GM19043 (cell line): ENCODE measurements around the gene MTNR1A.

ENCODE experiments used
- ATAC-seq: cut with Tn5 transposase; IDR thresholded peaks from one replicate; pipeline ENCODE4 v1.9.1; 2021; ENCODE audit warnings: low read depth; ENCODE audit not compliant: unreplicated experiment

MTNR1A gene

DNA sequence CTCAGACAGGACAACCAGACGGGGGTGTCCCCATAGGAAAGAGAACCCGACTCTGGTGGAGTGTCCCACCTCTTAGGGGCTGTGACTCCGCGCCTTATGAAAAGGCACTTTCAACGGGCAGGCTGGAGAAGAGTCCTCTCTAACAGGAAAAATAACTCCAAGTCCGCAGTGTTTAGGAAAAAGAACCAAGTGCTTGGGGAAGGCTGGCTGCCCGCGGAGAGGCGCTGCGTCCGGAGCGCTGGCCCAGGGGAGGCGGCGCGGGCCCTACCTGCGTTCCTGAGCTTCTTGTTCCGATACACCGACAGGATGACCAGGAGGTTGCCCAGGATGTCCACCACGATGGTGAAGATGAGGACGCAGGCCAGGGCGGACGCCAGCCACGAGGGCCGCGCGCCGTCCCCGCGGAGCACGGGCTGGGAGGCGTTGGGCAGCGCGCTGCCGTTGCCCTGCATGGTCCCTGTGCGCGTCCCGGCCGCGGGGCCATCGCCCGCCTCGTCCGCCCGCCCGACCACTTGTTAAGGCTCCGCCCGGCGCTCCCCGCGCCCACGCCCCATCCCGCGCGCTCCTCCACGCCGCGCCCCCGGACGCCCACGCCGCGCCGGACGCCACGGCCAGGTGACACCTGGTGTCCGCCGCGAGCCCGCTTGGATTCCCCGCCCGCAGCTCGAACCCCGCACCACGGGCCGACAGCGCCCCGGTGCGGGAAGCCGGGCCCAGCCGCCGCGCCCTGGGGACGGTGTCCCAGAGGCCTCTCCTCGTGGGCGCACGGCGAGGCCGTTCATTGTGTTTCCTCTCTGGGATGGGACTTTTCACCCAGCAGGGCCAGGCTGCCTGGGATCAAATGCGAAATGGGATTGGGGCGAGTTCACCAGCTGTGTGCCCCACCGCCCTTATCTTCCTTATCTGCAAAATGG is at the start of gene MTNR1A:
TSS of gene MTNR1A (minus strand) at position 654 of the 914 bp plus-strand sequence. CDS start at position 452, 202 bp downstream.
- no peak for ATAC-seq

GRCh38 chr4:186604124-186604807 is 48.9 kb upstream of the MTNR1A start:
- ATAC-seq, result no peak

DNA sequence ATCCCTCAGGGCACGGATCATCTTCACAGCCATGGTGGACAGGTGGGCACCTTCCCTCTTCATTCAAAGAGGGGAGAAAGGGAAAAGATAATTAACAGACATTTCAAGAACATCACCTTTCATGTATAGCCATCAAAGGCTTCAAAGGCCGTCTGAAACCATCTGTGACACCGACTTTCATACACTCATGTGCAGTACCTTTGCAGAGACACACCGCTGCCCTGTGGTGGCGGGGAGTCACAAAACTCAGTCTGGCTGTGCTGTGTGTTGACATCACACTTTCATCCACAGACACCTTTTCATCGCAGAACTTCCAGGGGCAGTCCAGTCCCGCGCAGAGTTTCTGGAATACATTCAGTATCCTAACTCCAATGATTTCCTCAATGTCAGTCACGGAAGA is 47.6 kb upstream of the MTNR1A start:
- no peak for ATAC-seq

GRCh38 chr4:186599483-186599882 is 44.1 kb upstream of the MTNR1A start:
- no peak for ATAC-seq

DNA sequence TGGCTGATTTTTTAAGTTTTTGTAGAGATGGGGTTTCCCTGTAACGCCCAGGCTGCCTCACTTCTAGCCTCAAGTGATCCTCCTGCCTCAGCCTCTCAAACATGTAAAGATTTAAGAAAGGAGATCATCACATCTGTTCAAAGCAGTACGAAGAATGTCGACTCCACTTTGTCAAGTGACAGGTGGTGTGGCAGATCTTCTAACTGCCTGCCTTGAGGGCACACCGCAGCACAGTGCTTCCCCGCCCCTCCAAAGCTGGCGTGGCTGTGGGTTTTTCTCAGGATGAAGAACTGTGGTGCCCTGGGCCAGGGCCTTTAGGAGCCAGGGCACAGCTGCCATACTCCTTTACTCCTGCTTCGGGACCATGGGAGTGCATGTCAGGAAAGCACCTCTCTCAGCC is 43.3 kb upstream of the MTNR1A start:
- ATAC-seq, result no peak

DNA sequence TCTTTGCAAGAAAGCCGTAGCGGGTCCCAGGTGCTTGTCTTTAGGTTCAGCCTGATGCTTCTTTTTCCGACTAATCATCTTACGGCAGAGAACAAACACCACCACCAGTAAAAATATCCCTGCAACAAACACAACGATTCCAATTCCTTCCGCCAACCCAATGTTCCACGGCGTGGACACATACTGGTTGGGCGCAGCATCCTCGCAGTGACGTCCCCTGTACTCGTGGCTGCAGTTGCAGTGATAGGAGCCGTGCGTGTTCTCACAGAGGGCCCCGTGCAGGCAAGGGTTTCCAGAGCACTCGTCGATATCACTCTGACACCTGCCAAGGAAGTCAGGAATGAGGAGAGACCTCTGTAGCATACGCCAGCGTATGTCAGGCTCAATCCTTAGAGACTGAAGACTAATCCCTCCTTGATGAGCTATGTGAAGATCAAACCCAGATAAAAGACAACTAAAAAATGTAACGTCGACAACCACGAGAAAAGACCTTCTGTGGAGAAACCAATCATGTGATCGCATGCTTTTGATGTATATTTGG is 41.6 kb upstream of the MTNR1A start:
- ATAC-seq, result no peak

DNA sequence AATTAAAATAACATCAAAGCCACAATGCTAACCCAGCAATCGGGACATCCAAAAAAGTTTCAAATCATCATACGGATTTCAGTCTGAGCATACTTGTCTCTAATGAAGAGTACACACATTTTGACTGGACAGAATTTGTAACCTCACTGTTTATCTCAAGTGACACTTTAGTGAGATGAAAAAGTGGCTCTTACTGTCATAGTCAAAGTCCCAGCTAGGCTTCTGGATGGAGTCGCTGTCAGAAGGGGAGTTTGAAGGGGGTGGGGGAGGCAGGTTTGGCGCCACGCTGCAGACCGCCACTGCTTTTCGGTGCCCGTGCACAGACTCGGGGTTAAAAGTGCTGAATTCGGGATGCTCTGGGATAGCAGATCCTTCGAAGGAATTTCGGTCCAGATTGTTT is 41.0 kb upstream of the MTNR1A start:
- ATAC-seq, result no peak

DNA sequence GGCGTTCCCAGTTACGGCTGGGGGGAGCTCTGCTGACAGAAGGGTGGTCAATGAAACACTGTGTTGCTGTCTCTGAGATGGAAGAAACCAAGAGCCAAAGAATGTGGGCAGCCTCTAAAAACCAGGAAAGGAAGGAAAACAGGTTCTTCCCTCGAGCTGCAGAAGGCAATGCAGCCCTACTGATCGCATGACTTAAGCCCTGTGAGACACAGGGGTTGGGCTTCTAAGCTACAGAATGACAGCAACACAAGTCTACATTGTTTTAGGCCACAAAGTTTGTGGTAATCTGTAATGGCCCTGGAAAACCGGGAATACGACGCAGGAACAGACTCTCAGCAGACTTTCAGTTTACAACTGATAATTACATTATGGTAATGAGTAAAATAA is 38.2 kb upstream of the MTNR1A start:
- no peak for ATAC-seq

GRCh38 chr4:186592966-186593586 is 37.7 kb upstream of the MTNR1A start:
- ATAC-seq, result no peak

DNA sequence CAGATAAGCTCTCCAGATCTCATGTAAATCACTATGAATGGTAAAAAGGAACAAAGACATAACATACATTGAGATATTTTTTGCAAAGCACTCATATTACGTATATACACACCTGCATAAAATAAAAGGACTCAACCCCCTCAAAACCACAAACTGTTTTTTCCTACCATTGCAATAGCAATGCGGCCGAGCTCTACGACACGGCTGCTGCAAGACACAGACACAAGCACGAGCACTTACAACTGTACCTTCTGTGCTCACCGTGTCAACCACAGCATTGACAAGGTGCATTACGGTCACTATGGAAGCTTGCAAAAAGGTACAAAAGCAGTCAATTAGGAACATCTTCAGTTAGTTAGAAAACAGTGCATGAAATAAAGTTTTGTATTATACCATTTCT is 37.1 kb upstream of the MTNR1A start:
- no peak for ATAC-seq

DNA sequence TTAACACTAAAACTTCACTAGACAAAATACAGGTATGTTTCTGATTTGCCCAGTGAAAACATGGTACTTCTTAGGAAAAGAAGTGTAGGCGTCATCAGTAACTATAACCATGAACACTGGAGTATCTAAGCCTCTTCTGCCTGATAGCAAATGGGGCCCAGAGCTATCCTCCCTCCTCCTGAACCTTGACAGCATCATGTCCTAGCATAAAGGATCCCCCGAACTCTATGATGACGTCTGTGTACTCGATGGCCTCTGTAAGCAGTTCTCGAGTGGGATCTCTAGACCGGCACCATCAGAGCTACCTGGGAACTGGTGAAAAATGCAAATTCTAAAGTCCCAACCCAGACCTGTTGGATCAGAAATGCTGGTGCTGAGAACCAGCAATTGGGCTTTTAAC is 36.3 kb upstream of the MTNR1A start:
- no peak for ATAC-seq

GRCh38 chr4:186588503-186588902 is 33.1 kb upstream of the MTNR1A start:
- ATAC-seq, result no peak

DNA sequence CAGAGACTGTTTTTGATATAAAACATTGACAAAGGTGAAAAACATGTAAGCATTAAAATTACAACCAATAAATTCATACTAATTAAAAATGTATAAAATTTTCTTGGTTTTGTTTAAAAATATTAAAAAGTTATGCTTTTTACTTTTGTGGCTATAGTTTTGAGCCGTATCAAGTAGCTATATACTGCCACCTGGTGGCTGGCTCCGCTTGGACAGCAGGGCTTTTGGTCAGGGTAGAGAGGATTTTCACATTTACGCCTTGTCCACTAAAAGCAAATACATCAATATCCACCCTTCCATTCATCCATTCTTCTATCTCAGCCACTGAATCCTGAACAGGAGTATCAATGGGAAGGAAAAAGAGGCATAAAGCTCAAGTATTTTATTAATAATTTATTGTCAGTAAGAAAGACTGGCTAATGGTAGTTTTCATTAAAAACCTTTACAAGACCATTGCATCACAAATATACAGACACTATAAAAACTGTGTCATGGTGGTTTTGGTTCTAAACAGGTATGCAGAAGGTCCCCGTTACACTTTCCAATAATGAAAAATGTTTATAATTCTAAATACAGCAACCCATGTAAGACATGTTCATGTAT is 32.1 kb upstream of the MTNR1A start:
- peak; percentile 71 for ATAC-seq

GRCh38 chr4:186586205-186586604 is 30.8 kb upstream of the MTNR1A start:
- no peak for ATAC-seq

GRCh38 chr4:186584912-186585311 is 29.5 kb upstream of the MTNR1A start:
- no peak for ATAC-seq

GRCh38 chr4:186581421-186581820 is 26.1 kb upstream of the MTNR1A start:
- no peak for ATAC-seq

DNA sequence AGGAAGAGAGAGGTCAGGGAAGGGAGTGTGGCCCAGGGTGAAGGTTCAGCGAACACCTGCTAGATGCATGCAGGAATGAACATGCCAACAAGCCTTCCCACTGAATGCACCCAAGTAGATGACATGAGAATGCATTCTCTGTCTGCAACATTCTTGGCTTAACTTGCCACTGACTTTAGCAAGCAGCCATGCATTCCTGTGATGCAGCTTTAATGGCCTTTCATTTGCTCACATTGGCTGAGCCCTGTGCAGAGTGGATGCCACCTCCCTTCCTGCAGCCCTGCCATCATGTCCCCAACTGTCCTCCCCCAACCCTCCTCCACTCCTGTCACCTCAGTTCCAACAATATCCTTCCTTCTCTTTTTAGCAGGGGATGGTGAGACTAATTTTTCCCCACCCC is 25.3 kb upstream of the MTNR1A start:
- ATAC-seq, result no peak

- no peak for ATAC-seq
These were observed 15.0 kb upstream of the MTNR1A start for GRCh38 chr4:186570193-186570996.

GRCh38 chr4:186569533-186570192 is 14.3 kb upstream of the MTNR1A start:
- no peak for ATAC-seq
